ENCODE results near the gene CXorf66.

DNA sequence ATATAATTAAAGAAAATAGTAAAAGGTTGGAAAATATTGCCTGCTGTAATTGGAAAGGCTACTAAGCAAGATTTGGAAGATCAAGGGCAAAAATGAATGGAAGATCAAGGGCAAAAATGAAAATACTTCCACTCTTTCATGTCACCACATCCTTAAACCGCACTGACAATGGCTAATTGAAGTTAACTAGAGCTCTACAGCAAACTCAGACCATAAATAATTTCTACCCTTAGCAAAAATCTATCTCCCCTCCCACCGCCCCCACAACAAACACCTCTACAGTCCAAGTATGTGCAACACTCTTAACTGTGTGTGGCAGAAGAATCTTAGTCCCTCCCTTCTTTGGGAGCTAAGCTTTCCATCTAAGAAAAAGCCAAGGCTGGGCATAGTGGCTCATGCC is 59.6 kb downstream of the CXorf66 start:
- TF ChIP-seq, protein P1, sequence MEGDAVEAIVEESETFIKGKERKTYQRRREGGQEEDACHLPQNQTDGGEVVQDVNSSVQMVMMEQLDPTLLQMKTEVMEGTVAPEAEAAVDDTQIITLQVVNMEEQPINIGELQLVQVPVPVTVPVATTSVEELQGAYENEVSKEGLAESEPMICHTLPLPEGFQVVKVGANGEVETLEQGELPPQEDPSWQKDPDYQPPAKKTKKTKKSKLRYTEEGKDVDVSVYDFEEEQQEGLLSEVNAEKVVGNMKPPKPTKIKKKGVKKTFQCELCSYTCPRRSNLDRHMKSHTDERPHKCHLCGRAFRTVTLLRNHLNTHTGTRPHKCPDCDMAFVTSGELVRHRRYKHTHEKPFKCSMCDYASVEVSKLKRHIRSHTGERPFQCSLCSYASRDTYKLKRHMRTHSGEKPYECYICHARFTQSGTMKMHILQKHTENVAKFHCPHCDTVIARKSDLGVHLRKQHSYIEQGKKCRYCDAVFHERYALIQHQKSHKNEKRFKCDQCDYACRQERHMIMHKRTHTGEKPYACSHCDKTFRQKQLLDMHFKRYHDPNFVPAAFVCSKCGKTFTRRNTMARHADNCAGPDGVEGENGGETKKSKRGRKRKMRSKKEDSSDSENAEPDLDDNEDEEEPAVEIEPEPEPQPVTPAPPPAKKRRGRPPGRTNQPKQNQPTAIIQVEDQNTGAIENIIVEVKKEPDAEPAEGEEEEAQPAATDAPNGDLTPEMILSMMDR (IDR thresholded peaks at IDR 0.05): no peak
- TF ChIP-seq ZFX (IDR thresholded peaks at IDR 0.05; ENCODE audit: borderline replicate concordance): no peak

All from 22Rv1 (cell line).